CD4-positive, alpha-beta T cell treated with Interleukin-4 for 1 hour (primary cell): ENCODE results near the gene ARHGEF19.
"Not testable (repeated sequence)": the region's sequence is repeated elsewhere in the genome, so short reads cannot be mapped to it uniquely, and the experiment has no call there.

ENCODE experiments used
- DNase-seq, 2 donors: peaks; one replicate each; pipeline ENCODE4 v3.0.0-alpha.2; 2020 to 2022

ARHGEF19 gene

DNA sequence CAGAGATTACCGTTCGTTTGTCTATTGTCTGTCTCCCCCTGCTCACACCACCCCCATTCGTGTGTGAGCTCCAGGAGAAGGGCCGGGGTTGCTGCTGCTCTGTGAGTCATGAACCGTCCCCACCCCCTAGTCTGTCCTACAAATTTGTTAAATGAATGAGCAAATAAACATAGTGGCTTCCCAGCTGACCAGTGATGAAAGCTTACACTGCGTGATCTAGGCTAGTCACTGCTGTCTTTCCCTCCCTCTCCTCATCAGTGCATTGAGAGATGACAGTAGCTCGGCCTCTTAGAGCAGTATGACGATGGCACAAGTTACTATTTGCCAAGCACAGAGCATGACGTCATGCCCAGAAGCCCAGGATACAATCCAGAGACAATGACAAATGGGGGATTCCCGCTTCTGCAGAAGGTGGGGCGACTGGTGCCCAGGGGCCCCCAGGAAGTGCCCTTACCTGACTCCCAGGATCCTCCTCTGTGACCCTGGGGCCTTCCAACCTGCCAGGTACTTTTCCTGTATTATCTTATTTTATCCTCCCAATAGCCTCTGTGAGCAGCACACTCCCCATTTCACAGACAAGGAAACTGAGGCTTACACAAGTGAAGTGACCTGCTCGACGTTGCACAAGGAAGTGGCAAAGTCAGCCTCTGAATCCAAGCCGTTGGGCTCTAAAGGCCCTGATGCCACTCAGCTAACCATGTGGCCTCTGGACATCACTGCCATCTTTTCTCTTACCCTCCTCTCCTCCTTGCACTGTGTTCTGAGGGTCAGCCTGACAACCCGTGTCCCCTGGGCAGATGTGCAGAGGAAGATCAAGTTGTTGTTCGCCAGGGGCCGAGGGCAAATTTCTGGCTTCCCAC is 48.0 kb downstream of the ARHGEF19 start:
- no peak for DNase-seq

DNA sequence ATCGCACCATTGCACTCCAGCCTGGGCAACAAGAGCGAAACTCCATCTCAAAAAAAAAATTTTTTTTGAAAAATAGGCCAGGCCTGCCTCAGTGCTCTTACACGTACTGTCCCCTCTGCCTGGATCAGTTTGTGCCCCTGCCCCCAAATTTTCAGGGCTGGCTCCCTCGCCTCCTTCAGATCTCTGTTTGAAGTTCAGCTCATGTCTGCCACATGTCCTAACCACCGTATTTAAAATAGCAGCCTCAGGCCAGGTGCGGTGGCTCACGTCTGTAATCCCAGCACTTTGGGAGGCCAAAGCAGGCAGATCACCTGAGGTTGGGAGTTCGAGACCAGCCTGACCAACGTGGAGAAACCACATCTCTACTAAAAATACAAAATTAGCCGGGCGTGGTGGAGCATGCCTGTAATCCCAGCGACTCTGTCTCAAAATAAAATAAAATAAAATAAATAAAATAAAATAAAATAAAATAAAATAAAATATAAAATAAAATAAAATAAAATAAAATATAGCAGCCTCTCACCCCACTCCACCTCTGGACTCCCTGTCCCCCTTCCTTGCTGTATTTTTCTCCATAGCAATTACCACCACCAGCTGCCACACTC is 48.7 kb downstream of the ARHGEF19 start:
- DNase-seq: not testable (repeated sequence)

DNA sequence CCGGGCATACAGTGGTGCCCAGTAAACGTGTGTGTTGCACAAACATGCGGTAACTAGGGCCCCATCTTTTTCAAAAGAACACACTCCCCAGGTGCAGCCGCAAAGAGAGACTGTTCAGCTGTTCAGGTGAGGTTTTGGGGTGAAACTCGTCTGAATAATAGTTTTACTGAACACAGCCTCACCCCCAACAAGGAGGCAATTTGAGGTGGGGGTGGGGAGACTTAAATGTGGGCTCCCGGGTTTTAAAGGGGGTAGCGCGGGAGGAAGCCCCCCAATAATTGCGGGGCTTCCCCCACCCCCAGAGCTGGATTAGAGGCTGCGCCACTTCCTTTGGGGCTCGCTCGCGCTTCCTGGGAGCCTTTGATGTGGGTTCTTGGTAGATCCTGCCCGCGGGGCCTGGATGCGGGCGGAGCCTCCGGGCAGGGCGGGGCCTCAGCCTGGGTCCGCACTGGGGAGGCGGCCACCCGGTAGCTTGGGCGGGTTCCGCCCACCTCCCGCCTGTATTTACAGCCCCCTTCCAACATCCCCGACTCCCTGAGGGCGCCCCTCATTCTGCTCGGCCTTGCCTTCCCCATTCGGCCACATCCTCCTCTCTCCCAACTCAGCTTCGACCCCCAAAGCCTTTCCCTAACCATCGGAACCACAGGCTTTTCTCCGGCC is 50.2 kb downstream of the ARHGEF19 start:
- peak; percentile 70 to 77 for DNase-seq

DNA sequence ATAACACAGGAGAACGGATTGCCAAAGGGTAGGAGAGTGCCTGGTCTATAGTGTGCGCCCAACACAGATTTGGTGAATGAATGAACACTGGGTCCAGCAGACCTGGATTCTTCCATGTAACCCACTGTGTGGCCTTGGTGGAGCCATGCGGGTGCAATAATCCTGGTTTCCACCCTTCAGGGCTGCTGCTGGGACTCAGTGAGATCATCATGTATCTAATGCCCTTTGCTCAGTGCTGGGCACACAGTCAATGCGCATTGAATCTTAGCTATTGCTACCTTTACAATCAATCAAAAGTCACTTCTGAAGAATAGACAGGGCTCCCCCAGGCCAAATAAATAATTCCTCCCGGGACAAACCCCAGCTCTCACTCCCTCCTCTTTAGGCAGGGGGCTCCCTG is 50.7 kb downstream of the ARHGEF19 start:
- no peak for DNase-seq

DNA sequence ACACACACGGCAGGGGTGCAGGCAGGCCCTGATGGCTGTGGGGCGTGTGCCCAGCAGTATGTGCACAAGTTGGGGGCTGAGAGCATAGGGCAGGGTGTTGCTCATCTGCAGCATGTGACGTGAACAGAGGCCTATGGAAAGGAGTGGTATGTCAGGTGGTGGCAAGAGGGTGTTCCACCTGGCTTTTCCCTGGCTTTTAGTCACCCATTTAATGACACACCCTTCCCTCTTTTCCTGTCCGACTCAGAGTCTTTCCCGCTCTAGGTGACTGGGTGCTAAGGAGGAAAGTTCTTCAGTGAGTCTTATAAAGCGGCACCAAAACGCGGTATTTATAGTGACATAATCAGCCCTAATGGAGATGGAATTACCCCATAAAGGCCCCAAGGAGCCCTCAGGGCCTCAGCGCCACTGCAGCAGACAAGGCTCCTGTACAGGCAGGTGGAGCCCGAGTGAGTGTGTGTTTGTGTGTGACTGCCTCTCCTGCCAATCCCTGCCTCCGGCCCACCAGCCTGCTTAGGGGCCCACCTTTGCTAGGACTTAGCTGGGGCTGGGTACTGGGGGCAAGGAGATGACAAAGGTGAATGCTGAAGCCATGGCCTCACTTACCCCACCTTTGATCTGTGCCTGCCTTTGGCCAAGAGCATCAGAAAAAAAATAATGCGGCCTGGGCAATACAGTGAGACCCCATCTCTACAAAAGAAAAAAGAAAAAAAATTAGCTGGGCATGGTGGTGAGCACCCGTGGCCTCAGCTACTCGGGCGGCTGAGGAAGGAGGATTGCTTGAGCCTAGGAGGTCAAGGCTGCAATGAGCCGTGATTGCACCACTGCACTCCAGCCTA is 53.2 kb downstream of the ARHGEF19 start:
- no peak for DNase-seq

DNA sequence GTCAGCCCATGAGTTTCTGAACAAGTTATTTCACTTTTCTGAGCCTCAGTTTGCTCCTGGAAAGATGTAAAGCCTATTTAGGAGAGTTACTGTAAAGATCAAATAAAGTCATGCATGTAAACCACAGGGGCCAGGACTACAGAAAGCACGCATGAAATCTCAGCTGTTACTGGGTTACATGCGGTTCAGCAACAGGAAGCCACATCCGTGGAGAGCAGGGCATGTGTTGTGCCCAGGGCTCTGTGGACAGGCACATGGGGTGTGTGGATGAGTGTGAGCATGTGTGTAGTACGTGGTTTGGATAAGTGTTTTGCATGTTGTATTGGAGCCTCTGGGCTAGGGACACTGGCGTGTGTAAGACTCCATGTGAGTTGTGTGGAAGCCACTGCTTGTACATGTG is 54.4 kb downstream of the ARHGEF19 start:
- DNase-seq: peak; percentile 33 to 47

DNA sequence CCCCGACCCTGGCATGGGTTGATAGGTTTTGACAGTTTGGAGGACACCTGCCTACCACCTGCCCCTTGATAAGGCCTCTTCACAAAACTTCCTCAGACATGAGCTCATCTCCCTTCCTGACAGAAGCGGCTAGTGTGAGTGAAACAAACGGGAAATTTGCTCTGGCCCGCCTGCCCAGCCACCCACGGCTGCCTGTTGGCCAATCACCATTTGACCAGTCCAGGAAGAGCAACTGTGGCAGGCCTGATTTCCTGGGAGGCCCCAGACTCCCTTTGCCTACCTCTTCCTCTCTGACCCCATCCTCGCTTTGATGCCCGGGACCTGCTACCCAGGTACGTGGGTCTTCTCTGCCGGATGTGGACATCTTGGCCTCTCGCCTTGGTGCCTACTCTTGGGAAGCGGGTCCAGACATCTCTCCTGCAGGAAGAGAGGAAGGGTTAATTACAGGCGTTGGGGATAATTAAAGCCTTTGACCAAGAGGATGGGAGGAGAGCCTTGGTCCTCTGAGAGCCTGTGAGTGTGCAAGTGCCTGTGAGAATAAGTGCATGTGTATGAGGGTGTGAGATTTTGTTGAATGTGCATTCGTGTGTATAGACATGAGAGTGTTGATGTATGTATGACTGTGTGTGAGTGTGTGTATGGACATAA is 55.5 kb downstream of the ARHGEF19 start:
- DNase-seq: no peak

DNA sequence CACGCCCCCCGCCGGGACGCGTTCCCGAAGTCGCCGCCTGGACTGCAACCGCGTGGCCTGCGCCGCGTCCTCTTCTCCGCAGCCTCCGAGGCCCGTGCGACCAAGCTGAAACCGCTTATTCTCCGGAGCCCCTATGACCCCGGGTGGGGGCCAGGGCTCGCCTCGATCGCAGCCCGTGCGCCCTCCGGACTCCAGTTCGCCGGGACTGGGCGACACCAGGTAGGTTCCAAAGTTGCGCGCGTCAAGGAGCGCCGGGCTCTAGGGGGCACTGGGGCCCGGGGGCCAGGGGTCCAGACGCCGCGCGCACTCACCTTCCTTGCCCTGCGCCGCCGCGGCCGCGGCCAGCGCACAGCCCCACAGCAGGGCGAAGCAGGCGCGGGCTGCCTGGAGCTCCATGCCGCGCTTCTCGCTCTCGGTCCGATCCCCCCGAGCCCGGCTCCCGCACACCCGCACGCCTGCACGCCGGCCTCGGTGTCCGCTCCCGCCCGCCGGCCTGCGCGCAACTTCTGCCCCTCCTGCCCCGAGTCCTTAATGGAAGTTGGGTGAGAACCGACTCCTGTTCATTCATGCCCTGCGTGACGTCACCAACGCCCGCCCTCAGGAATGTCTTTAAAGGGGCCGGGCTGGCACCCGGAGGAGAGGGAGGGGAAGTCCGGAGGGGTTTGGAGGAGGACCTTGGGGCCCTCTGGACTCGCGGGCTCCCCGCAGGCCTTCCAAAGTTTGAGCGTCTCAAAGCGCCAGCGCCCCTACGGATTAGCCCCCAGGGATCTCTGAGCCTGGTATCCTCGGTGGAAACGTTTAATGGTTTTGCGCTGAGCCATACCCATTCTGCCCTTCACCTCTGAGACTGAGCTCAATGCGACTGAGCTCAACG is 56.7 kb downstream of the ARHGEF19 start, which contains the start of gene EPHA2:
EPHA2 (minus strand) TSS at position 533 of the 874 bp plus-strand sequence; CDS start at position 396, 137 bp downstream.
- DNase-seq: no peak

DNA sequence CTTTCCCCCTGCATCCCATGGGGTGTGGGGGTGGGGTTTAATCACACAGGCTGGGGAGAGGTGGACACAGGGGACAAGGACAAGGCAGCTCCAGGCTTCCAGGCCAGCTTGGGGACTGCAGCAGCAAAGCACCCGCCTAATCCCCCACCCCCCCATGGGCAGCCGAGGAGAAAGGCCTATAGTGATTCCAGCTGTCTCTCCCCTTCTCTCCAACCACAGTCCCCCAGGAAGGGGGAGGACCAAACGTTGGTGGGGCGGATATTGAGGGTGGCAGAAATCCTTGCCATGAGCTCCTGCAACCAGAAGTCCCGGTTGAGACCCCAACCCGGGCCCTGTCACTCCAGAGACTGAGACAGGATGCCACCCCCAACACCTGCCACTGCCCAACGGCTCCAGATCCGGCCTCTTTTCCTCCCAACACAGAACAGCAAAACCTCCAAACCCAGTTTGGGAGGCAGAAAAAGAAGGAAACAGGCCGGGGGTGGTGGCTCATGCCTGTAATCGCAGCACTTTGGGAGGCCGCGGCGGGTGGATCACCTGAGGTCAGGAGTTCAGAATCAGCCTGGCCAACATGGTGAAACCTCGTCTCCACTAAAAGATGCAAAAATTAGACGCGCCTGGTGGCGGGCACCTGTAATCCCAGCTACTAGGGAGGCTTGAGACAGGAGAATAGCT is 58.3 kb downstream of the ARHGEF19 start:
- no peak for DNase-seq

DNA sequence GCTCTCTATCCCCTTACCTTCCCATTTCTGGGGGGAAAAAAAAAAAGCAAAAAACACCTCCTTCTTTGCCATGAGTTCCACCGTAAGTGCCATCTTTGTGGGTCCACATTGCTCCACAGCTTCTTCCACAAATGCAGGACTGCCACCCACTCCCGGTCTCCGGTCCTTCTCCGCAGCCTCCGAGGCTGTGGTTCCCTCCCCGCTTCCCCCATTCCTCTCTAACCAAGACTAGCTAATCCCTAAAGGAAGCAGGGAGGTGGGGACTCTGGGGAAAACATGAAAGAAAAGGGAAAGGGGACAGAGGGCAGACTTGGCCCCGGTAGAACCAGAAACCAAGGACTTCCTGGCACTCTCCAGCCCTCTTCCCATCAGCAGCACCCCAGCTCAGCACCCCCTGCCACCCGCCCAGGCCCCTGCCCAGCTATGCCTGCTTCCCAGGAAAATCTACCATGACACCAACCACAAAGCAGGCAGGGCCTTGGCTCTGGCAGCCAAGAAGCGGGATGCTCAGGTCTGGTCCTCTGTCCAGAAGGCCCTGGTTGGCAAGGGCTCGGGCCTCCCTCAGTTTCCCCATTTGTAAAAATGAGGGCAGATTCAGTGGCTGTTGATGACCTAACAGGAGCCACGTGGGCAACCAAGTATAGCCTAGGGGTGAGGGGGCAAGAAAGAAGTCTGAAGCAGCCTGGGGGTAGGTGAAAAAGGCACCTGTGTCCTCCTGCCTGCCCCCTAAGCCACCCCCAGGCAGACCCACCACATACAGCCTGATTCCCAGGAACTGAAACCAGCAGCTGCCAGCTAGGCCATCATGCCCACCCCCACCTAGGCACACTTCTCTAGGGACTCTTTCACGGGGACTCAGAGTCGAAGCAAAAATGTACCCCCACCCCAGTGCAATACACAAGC is 59.1 kb downstream of the ARHGEF19 start:
- DNase-seq: no peak

DNA sequence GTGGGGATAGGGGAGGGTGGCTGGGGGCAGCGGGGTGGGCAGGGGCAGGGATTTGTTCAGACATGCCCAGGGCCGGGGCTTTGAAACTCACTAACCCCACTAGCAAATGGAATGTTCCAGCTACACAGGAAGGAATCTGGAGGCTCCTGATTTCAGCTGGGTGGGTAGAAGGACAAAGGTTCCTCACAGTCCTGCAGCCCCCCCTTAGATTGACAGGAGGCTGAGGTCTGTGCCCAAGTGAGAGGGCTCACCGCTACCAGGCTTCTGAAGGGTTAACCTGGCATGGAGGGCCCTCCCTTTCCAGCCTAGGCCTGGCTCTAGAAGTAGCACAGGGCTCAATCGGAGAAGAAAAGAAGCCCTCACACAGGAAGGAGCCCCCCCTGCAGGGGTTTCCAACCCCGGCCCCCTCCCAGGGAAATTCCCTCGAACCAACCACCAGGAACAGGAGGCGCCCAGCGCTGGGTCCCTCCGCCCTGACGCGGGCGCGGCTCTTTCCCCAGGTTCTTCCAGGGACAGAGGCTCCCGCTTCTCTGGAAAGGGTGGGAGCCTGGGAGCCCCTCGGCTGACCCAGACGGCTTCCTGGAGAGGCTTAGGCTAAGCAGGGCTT is 59.9 kb downstream of the ARHGEF19 start:
- DNase-seq: no peak

DNA sequence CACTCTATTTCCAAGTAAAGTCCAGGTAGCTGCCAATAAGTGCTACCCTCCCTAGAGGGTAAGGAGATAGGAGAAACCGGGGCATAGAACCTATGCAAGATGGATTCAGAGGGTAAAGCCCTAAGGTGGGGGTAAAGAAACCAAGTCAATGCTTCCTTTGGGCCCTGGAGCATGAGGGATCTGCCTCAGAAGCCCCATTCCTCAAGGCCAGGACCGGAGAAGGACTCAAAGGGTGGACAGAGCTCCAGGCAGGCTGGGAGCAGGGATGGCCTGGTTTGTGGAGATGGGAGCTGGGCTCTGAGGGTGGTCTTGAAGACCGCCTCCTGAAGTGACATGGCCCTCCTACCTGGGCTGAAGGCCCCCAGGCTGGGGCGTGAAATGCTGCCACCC is 60.5 kb downstream of the ARHGEF19 start:
- DNase-seq: no peak

DNA sequence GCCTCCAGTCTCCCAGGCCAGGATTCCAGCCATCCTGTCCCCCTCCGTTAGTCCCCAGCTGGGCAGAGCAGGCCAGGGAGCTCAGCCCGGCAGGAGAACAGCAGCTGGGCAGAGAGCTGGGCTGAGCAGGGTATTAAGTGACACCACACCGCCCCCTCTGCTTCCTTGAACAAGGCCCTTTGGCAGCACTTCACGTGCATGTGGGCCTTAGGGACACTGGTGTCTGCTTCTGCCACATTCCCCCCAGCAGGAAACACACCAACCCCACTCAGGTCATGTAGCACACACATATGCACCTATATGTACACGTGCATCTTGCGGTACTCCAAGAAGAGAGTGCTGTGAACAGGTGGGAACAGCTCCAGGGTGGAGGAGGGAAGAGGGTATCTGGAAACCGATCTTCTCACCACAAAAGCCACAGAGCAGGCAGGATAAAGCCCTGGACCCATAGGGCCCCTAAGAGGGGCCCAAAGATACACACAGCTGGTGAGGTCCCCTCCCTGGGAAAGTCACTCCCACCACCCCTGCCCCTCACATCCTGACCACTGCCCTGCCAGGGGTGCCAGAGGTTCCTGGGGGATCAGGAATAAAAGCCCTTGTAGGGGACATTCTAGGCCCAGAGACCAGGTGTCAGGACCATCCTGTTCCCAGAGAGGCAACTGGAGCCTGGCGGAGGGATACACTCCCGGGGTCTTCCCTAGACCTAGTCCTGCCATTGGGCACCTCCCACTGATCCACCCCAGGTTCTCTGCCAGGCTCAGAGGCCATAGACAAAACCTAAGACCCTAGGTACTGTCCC is 61.1 kb downstream of the ARHGEF19 start:
- no peak for DNase-seq

DNA sequence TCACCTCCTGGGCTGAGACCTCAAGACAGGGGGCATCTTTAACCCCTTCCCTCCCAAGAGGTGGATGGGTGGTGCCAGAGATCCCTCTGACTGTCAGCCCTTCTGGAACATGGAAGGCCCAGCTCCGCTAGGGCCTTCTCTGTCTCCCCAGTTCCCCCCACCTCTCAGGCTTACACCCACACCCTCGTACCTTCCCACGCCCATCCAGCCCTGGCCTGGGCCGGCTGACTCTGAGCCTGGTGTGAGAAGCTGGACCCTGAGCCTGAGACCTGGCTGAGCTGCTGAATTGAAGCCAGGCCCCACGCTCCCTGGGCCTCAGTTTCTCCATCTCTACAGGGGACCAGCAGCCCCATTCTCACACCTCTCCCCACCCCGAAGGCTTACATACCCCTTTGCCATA is 61.9 kb downstream of the ARHGEF19 start:
- DNase-seq: no peak

DNA sequence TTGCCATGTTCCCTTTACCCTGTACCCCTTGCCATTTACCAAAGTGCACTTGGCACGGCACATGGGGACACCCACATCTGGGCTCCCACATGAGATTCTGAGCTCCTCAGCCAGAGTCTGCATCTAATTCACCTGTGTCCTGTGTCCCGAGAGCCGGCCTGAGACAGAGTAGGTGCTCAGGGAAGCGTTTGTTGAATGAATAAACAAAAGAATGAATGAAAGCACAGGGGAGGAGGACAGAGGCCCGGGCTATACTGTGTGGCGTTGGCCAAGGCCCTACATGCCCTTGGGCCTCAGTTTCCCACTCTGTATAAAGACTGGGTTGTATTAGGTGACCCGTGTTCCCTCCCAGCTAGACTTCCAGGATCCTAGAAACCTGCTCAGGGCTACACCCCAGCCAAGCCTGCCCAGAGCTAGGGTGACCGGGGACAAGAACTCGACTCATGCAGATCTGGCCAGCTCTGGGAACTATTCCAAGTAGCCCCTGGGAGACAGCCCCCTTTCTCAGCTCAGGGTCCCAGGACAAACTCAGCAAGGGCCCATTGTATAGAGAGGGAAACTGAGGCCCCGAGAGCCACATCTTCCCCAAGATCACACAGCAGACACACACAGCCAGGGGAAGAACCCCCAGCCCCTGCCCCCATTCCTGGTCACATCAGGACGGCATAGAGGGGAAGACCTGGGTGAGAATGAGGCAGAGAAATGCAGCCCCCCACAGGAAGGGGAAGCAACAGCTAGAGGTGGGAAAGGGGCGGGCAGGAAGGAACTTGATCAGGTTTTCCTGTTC is 62.6 kb downstream of the ARHGEF19 start:
- DNase-seq: no peak

DNA sequence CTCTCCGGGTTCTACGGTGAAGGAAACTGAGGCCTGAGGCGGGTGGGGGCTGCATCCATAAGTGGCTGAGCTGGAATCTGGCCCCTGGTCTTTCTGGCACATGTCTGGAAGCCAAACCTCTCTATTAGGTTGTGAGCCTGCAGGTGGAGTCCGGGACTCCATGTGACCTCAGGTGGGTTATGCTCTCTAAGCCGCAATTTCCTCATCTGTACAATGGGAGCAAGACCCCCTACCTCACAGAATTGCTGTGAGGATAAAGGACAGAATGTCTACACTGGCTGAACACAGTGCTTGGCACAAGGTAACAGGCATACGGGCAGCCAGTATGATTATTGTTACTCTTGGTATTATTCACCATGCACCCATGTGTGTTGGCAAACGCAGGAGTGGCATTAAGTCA is 63.3 kb downstream of the ARHGEF19 start:
- no peak for DNase-seq

DNA sequence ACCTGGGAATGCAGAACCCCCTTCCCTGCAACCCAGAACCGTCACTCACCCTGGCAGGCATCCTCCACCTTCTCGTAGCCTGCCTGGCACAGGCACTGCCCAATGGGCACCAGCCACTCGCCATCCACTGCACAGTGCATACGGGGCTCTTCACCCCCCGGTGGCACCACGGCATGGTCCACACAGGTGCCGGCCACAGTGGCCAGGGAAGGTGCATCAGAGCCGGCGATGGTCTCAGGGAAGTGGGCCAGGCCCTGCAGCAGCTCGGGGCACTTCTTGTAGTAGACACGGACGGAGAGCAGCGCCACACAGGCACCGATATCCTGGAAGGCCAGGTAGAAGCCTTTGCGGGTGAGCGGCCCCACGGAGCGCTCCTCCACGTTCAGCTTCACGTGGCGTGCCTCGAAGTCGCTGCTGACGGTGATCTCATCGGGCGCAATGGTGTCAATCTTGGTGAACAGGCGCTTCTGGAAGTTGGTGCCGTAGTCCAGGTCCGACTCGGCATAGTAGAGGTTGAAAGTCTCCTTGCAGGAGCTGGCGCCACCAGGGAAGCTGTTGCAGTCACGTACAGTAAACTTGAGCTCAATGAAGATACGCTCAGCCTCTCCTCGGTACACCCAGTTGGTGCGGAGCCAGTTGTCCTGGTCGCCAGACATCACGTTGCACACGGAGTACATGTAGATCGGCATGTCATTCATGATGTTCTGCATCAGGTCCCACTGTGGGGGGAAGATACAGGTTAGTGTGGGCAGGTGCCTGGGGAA is 63.9 kb downstream of the ARHGEF19 start:
- DNase-seq: no peak
